HG03469 (cell line): ENCODE data around the gene PRDM1.

Source experiments
- ATAC-seq: cut with Tn5 transposase; IDR thresholded peaks from one replicate; pipeline ENCODE4 v1.9.1; 2021; ENCODE audit warnings: mild to moderate bottlenecking, moderate library complexity, moderate number of reproducible peaks; ENCODE audit not compliant: unreplicated experiment

Gene PRDM1

DNA sequence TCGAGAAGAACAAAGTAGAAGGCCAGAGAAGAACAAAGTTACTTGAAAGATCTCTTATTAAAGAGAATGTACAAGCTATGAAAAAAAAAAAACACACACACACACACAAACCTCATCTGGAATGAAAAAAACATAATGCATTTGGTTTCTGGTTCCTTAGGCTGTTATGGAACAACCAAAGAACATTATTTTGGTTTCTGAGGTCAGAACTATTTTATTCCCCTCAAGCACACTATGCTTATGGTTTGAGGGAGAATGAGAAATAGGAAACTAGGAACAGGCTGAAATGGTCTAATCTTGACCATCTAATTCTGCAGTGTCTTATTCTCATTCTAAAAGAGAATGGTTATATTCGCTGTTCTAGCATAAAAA is 8.8 kb downstream of the PRDM1 start:
- ATAC-seq, result no peak

DNA sequence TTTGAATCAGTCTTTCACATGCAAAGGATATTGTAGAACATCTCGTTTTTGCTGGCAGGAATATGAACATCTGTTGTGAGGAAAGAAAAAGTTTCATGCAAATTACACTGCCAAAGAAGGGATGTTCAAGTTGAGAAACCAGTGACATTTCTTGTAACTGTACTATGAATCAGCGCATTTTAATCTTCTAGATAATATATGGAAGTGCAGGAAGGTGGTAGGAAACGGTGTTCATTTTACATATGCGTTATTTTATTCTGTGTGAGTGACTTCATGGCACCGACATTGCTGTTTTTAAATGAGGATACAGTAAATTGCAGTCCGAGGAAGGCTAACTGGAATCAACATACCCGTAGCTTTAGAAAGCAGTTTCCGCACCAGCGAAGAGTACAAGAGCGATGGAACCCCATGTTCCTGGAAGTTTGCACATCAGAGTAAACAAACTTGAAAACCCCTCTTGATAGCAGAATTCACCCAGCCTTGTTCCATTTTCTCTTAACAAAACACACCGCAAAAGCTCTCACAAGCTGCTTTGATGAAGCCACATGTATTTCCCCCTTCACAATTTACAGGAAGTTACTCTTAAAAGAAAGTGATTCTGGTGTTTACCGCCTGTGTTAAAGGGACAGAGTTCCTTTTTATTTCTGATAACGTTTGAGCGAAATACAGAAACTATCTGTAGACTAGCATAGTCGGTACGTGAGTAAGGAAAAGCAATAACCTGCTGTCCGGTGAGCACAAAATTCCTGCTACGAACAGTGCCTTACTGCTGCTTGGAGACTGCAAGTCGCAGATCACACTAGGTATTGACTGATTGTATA is 11.5 kb downstream of the PRDM1 start:
- ATAC-seq, result peak; percentile 31

DNA sequence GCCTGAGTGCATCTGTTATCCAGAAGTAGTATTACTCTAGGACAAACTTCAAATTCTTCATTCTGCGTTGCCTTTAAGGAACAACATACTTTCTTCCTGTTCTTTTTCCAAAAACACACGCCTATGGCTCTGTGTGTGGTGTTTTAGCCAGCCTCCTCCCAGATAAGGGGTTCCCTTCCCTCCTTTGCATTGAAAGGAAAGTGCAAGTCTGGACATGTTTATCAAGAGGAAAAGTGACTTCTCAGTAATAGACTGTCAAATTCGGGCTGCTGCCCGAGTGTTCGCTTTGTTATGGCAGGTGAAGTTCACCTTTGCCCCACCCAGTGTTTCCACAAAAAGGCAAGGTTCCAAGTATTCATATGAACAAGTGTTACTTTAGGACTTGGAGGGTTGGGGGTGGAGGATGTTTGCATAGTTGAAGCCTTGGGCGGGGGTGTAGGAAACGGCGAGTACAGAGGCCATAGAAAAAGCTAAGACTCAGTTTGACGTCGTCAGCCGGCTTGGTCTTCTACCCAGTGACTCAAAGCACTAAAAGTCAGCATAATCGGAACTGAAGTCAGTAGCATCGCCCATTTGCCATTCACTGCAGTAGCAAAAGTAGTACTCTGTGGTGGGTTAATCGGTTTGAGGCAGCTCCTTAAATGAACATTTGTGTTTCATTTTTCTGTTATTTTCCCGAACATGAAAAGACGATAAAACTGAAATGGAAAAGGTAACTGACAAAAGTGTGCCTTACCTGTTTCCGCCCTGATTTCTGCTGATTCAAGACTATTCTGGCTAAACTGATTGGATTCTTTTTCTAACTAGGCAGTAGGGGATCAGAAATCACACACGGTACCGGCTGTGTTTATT is 12.5 kb downstream of the PRDM1 start:
- ATAC-seq, result no peak

DNA sequence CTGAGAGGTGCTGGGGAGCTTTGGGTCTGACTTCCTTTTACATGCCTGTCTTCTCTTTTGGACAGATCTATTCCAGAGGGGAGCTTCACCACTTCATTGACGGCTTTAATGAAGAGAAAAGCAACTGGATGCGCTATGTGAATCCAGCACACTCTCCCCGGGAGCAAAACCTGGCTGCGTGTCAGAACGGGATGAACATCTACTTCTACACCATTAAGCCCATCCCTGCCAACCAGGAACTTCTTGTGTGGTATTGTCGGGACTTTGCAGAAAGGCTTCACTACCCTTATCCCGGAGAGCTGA is 13.1 kb downstream of the PRDM1 start:
- no peak for ATAC-seq

DNA sequence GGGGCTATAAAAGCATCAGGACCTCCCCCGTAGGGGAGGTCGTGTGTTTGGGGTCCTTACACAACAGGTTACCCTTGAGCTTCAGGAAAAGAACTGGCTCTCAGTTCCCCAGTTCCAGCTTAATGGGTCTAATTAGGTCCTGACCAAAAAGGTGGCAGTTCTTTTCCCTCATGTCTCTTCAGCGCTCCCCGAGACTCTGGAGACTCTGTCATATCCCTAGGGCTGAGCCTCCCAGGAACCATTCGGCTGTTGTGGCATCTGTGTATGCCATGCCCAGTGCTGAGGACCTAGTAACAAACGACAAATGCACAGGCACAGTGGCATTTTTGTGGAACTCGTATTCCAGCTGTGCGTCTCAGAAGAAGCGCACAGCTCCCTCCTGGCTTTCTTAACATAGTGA is 14.6 kb downstream of the PRDM1 start:
- no peak for ATAC-seq

DNA sequence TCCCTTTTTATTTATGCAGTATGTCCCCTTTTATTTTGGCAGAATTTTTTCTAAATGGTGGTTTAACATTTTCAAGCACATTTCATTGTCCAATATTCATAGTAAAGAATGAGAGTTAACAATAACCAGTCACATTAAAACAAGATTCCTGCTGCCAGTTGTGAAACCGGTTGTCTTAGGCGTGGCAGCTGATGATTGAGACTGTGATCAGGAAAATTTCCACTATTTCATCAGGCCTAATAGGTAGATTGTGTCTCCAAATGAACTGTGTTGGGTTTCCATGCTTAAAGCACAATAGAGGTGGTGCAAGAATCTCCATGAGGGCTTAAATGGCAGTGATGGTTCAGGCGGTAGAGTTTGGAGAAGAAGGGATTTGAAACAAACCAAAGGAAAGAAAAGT is 15.3 kb downstream of the PRDM1 start:
- ATAC-seq, result no peak

DNA sequence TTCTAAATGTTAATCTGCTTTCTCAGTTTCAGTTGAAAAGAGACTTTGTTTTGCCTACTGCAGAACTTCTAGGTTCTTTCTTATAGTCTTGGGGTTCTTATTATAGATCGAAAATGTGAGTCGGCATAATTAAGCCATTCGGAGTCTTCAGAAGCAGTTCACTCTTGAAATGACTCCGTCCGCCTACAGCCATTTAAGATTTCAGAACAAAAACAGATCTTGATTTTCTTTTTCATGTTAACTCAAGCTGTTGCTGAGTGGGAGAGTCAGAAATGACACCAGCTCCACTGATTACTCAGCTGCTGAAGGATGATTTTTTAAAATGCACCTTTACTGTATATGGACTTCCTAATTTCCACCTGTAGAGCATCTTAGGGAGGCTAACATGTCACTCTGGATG is 15.9 kb downstream of the PRDM1 start:
- ATAC-seq, result peak; percentile 43

DNA sequence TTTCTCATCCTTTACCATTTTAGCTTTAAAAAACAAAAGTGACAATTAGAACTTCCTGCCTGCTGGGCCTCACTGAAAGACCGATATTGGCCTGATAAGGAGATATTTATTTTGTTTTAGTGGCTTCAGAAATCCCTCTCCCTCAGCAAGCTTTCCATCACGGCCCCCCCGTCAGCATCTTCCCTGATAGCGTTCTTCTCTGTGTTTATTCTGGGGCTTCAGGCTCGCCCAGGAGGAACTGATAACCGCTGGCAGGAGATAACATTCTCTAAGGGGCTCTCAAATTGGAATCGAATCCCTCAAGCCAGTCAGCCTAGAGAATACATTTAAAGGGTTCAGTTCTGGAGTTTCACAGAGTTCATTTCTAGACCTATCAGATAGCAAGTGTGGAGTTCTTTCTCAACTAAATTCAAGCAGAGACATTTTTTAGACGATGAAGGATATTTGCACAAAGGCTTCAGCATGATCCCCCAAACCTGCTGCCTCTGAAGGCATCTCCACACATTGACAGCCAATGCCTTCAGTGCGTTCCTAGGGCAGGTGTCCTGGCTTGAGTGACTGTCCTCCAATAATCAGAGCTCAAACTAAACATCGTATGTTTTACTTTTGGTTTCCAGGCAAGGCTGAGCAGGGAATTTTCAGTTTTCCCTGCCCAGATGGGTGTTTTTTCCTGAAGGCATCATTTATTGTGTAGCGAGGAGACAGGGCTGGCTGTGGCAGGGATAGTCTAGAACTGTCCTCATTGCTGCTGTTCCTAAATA is 17.0 kb downstream of the PRDM1 start:
- ATAC-seq, result no peak

DNA sequence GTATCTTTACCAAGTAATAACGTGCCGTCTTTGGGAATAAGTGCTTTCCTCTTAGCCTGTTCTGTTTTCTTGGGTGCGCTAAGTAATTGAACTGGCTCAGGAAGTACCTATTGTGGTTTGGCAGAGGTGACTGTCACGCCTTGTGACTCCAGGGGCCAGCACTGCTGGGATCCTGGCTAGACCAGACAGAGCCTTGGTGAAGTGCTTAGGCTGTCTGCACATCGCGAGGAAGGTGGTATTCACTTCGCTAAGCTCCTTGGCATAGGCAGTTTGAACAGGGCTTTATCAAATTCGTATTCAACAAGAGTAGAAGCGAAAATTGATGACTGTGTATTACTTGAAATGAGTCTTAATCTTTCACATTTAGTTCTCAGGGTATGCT is 17.6 kb downstream of the PRDM1 start:
- ATAC-seq, result peak; percentile 39

DNA sequence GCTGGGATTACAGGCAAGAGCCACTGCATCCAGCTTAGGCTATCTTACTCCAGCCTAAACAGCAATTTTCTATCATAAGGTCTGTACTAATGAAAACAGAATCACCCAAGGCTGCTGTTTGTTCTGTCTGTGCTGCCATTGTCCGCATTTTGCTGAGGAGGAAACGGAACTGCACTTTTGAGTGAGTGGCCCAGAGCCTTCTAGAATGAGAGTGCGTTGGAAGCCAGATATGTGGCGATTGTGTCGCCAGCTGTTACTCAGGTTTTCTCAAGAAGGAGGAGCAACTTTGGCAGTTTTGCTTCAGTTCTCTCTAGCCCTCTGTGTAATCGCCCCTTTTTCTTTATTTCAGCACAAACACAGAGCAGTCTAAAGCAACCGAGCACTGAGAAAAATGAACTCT is 18.3 kb downstream of the PRDM1 start:
- no peak for ATAC-seq

DNA sequence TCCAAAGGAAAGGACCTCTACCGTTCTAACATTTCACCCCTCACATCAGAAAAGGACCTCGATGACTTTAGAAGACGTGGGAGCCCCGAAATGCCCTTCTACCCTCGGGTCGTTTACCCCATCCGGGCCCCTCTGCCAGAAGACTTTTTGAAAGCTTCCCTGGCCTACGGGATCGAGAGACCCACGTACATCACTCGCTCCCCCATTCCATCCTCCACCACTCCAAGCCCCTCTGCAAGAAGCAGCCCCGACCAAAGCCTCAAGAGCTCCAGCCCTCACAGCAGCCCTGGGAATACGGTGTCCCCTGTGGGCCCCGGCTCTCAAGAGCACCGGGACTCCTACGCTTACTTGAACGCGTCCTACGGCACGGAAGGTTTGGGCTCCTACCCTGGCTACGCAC is 18.8 kb downstream of the PRDM1 start:
- ATAC-seq, result no peak

DNA sequence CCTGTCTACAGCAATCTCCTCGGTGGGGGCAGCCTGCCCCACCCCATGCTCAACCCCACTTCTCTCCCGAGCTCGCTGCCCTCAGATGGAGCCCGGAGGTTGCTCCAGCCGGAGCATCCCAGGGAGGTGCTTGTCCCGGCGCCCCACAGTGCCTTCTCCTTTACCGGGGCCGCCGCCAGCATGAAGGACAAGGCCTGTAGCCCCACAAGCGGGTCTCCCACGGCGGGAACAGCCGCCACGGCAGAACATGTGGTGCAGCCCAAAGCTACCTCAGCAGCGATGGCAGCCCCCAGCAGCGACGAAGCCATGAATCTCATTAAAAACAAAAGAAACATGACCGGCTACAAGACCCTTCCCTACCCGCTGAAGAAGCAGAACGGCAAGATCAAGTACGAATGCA is 19.4 kb downstream of the PRDM1 start:
- ATAC-seq, result no peak

DNA sequence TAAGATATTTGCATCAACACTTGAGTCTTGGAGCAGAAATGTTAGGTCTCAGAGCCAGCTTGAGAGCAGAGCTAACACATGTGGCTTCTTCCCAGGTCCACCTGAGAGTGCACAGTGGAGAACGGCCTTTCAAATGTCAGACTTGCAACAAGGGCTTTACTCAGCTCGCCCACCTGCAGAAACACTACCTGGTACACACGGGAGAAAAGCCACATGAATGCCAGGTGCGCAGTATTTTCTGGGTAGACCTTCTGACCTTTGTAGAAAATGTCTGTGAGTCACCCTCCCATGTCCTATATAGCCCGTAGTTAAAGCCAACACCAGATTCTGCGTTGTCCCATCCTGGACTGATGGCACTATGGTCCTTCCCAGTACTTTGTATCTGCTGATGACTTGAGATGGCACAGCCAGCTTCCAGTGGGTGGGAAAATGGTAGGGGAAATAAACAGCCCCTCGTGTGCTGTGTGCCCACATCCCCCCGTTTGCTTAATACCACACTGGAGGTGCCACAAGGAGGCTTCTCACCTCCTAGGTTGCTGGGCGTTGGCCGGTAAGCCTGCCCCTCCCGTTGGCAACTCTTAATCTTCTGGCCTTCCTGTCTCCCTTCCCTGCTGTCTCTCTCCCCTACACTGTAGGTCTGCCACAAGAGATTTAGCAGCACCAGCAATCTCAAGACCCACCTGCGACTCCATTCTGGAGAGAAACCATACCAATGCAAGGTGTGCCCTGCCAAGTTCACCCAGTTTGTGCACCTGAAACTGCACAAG is 20.3 kb downstream of the PRDM1 start:
- no peak for ATAC-seq

DNA sequence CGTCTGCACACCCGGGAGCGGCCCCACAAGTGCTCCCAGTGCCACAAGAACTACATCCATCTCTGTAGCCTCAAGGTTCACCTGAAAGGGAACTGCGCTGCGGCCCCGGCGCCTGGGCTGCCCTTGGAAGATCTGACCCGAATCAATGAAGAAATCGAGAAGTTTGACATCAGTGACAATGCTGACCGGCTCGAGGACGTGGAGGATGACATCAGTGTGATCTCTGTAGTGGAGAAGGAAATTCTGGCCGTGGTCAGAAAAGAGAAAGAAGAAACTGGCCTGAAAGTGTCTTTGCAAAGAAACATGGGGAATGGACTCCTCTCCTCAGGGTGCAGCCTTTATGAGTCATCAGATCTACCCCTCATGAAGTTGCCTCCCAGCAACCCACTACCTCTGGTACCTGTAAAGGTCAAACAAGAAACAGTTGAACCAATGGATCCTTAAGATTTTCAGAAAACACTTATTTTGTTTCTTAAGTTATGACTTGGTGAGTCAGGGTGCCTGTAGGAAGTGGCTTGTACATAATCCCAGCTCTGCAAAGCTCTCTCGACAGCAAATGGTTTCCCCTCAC is 21.0 kb downstream of the PRDM1 start:
- ATAC-seq, result no peak

DNA sequence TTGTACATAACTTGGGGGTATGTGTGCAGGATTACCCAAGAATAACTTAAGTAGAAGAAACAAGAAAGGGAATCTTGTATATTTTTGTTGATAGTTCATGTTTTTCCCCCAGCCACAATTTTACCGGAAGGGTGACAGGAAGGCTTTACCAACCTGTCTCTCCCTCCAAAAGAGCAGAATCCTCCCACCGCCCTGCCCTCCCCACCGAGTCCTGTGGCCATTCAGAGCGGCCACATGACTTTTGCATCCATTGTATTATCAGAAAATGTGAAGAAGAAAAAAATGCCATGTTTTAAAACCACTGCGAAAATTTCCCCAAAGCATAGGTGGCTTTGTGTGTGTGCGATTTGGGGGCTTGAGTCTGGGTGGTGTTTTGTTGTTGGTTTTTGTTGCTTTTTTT is 22.0 kb downstream of the PRDM1 start:
- ATAC-seq, result no peak

DNA sequence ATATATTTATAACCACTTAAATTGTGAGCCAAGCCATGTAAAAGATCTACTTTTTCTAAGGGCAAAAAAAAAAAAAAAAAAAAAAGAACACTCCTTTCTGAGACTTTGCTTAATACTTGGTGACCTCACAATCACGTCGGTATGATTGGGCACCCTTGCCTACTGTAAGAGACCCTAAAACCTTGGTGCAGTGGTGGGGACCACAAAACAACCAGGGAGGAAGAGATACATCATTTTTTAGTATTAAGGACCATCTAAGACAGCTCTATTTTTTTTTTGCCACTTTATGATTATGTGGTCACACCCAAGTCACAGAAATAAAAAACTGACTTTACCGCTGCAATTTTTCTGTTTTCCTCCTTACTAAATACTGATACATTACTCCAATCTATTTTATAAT is 22.9 kb downstream of the PRDM1 start:
- no peak for ATAC-seq

DNA sequence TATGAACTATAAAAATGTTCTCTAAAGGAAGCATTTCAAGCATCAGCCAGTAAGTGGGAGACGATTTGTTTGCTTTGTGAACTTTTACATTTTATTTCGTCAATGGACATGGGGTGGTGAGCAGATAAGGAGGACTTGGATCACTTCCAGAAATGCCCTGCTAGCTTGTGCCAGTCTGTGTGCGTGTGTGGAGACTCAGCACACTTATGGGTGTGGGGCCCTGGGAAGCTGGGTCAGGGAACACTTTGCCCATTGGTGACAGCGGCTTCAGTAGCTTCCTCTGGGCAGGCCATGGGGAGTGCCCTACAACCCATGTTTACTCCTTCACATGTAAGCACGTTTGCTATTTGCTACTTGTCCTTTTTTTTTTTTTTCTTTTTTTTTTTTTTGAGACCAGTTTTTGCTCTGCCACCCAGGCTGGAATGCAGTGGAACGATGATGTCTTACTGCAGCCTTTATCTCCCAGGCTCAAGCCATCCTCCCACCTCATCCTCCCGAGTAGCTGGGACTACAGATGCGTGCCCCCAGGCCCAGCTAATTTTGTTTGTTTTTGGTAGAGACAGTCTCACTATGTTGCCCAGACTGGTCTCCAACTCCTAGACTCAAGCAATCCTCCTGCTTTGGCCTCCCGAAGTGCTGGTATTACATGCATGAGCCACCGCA is 24.2 kb downstream of the PRDM1 start:
- ATAC-seq, result no peak

DNA sequence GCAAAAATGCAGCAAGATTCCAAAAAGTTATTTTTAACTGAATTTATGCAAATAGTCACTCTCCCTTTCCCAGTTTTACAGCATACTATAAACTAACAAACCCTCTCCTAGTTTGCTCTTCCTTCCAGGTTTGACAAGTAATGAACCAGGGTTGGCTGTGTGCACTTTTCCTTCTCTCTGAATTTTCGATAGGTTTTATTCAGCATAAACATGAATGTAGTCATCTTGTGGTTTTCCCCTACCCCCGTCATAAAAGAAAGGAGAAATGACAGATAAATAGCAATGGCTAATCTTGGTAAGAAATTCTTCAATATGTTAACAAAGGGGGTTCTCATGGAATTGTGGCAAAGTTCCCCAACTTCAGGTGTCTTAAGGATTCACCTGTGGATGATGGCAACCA is 26.3 kb downstream of the PRDM1 start:
- no peak for ATAC-seq

DNA sequence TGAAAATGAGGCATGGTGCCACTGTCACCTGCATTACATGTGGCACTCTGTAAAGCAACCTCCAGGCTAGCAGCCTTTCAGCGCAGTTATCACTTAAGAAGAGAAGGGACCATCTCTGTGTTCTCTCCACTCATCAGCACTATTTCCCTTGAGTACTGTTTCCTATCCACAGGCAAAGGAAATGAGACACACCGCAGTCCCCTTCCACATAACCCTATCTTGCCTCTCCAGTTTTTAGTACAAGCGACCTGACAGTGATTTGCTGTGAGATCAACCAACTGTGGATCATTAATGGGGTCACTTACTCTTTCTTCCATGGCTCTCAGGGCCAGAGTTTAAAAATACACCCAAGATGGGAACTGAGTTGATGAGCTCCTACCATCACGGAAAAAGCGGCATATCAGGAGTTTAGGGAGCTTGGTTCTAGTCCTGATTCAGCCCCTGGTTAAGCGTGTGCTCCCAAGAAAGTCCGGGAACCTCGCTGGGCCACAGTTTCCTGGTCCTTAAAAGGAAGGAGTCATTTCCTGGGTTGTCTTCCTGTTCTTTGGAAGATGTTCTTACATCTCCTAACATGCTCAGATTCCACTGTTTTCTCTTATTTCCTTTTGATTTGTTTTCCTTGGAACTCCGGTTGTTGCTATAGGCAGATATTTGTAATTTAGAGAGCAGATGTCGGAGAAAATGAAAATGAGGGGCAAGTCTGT is 27.3 kb downstream of the PRDM1 start:
- ATAC-seq, result no peak

DNA sequence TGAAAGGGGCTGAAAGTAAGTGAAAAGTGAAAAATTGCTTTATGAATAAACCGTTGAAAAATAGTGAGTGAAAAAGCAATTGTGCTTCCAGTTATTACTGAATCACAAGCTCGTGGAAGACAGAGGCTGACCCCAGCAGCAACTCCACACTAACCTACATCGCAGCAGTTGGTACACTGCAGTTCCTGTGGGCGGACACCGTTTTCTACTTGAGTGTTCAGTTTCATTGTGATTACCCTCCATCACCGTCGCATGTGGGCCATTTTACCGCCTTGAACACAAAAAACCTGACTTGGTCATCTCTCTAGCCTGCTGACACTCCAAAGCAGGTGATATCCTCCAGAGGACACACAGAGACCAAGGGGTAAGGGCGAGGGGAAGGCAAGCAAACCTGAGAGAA is 28.4 kb downstream of the PRDM1 start:
- peak; percentile 66 for ATAC-seq
